ENCODE measurements around the gene SERPINB6.
"Not testable (repeated sequence)": the region's sequence is repeated elsewhere in the genome, so short reads cannot be mapped to it uniquely, and the experiment has no call there.

SERPINB6 gene

GRCh38 chr6:2973676-2974075, 2.3 kb upstream of the SERPINB6 start:
- Histone ChIP-seq H3K9ac (ENCODE audit: low read length) (no peak overlapping the region), H3K4me3 (ENCODE audit: low read length) (no peak overlapping the region), H3K27me3 (ENCODE audit: low read depth, low read length) (peaks cover 3% of the 10 kb centered on the region; the same call in 1 of the 2 replicates), H3K36me3 (replicated peaks; ENCODE audit: low read depth, low read length) (no peaks in the 10 kb centered on the region), H3K4me2 (ENCODE audit: low read length) (no peak overlapping the region), H4K20me1 (ENCODE audit: insufficient read depth, low read length) (no peaks in the 10 kb centered on the region), H3K79me2 (ENCODE audit: low read length) (no peaks in the 10 kb centered on the region), H3K9me3 (ENCODE audit: insufficient read depth, low read length) (no peaks in the 10 kb centered on the region), H3K27ac (ENCODE audit: low read length) (no peak overlapping the region), H2AFZ (ENCODE audit: low read depth, low read length) (no peak overlapping the region), H3K4me1 (ENCODE audit: low read length) (peaks cover 9% of the 10 kb centered on the region)
- TF ChIP-seq, protein P1, sequence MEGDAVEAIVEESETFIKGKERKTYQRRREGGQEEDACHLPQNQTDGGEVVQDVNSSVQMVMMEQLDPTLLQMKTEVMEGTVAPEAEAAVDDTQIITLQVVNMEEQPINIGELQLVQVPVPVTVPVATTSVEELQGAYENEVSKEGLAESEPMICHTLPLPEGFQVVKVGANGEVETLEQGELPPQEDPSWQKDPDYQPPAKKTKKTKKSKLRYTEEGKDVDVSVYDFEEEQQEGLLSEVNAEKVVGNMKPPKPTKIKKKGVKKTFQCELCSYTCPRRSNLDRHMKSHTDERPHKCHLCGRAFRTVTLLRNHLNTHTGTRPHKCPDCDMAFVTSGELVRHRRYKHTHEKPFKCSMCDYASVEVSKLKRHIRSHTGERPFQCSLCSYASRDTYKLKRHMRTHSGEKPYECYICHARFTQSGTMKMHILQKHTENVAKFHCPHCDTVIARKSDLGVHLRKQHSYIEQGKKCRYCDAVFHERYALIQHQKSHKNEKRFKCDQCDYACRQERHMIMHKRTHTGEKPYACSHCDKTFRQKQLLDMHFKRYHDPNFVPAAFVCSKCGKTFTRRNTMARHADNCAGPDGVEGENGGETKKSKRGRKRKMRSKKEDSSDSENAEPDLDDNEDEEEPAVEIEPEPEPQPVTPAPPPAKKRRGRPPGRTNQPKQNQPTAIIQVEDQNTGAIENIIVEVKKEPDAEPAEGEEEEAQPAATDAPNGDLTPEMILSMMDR (IDR thresholded peaks at IDR 0.05; ENCODE audit: low read depth, low read length): no peak
- TF ChIP-seq EZH2phosphoT487 (IDR thresholded peaks at IDR 0.05; ENCODE audit: low read depth): no peak

GRCh38 chr6:2973180-2973579, 1.8 kb upstream of the SERPINB6 start:
- not testable (repeated sequence) for H3K36me3 ChIP-seq (replicated peaks; ENCODE audit: low read depth, low read length); H3K79me2 ChIP-seq (ENCODE audit: low read length); H2AFZ ChIP-seq (ENCODE audit: low read depth, low read length); H4K20me1 ChIP-seq (ENCODE audit: insufficient read depth, low read length); H3K4me2 ChIP-seq (ENCODE audit: low read length); H3K4me1 ChIP-seq (ENCODE audit: low read length); H3K27me3 ChIP-seq (ENCODE audit: low read depth, low read length); H3K9me3 ChIP-seq (ENCODE audit: insufficient read depth, low read length); H3K4me3 ChIP-seq (ENCODE audit: low read length); H3K9ac ChIP-seq (ENCODE audit: low read length); H3K27ac ChIP-seq (ENCODE audit: low read length)

GRCh38 chr6:2972685-2973084, 1.3 kb upstream of the SERPINB6 start:
- Histone ChIP-seq H3K4me2 (ENCODE audit: low read length) (peak overlapping the region; percentile 80), H3K4me3 (ENCODE audit: low read length) (peak overlapping the region; percentile 89; the same call in 1 of the 2 replicates)
- not testable (repeated sequence) for H3K9me3 ChIP-seq (ENCODE audit: insufficient read depth, low read length); H4K20me1 ChIP-seq (ENCODE audit: insufficient read depth, low read length); H3K27ac ChIP-seq (ENCODE audit: low read length); H3K9ac ChIP-seq (ENCODE audit: low read length); H3K4me1 ChIP-seq (ENCODE audit: low read length); H2AFZ ChIP-seq (ENCODE audit: low read depth, low read length); H3K79me2 ChIP-seq (ENCODE audit: low read length); H3K36me3 ChIP-seq (replicated peaks; ENCODE audit: low read depth, low read length); H3K27me3 ChIP-seq (ENCODE audit: low read depth, low read length)

- H3K4me3 ChIP-seq (ENCODE audit: low read length): peak overlapping the region; percentile 89
- peak overlapping the region; percentile 80 for H3K4me2 ChIP-seq (ENCODE audit: low read length)
- H3K79me2 ChIP-seq (ENCODE audit: low read length); H4K20me1 ChIP-seq (ENCODE audit: insufficient read depth, low read length); H3K27ac ChIP-seq (ENCODE audit: low read length); H3K27me3 ChIP-seq (ENCODE audit: low read depth, low read length); H3K4me1 ChIP-seq (ENCODE audit: low read length); H3K9me3 ChIP-seq (ENCODE audit: insufficient read depth, low read length); H3K36me3 ChIP-seq (replicated peaks; ENCODE audit: low read depth, low read length): not testable (repeated sequence)
- peak overlapping the region; percentile 78; the same call in 1 of the 2 replicates for H2AFZ ChIP-seq (ENCODE audit: low read depth, low read length)
- peak overlapping the region; percentile 86 for H3K9ac ChIP-seq (ENCODE audit: low read length)
Observed at GRCh38 chr6:2972219-2972487, 786 bp upstream of the SERPINB6 start.

DNA sequence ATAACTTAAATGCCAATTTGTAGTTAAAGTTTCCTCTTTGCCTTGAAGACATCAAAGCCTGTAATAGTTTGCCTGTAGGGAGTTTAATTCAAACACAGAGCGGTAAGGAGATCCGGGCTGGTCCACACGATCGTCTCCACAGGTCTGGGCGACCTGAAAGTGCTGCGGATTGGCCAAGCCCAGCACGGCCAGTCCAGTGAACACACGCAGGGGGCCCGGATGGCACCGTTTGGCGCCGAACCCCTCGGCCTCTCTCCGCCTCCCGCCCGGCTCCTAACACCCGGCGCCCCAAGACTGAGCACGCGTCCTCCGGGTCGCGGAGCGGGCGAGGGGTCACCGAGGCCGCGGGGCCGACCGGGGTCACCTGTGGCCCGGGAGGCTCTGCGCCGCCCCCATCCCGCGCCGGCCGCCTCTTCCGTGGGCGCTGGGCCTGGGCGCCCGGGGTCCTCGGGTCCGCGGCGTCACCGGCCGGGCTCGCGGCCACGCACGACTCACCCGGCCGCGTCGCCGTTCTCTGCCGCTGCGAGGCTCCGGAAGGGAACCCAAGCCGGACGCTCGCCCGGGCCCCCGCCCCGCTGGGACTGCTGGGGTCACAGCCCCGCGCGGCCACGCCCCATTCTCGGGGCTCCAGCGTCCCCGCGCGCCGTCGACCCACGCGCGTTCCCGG, 481 bp downstream of the SERPINB6 start:
- Histone ChIP-seq H3K4me3 (ENCODE audit: low read length) (peak overlapping the region; percentile 89), H3K27ac (ENCODE audit: low read length) (no peak overlapping the region), H3K9ac (ENCODE audit: low read length) (peak overlapping the region; percentile 86), H3K9me3 (ENCODE audit: insufficient read depth, low read length) (no peaks in the 10 kb centered on the region), H3K79me2 (ENCODE audit: low read length) (no peaks in the 10 kb centered on the region), H2AFZ (ENCODE audit: low read depth, low read length) (no peak overlapping the region), H3K36me3 (replicated peaks; ENCODE audit: low read depth, low read length) (no peaks in the 10 kb centered on the region), H3K4me2 (ENCODE audit: low read length) (peak overlapping the region; percentile 80), H3K27me3 (ENCODE audit: low read depth, low read length) (peaks cover 3% of the 10 kb centered on the region; the same call in 1 of the 2 replicates), H3K4me1 (ENCODE audit: low read length) (peaks cover 9% of the 10 kb centered on the region), H4K20me1 (ENCODE audit: insufficient read depth, low read length) (no peaks in the 10 kb centered on the region)
- TF ChIP-seq, protein P1 (IDR thresholded peaks at IDR 0.05; ENCODE audit: low read depth, low read length): no peak
- no peak for TF ChIP-seq EZH2phosphoT487 (IDR thresholded peaks at IDR 0.05; ENCODE audit: low read depth)

Measured in OCI-LY3 (cell line).